Measurements from ENCODE around the gene OPCML.

The OPCML gene

GRCh38 chr11:133224271-133224670, 308.0 kb downstream of the OPCML start:
- FAIRE-seq, result no peak

GRCh38 chr11:133222425-133223330, 309.6 kb downstream of the OPCML start:
- FAIRE-seq, result no peak

- FAIRE-seq, result no peak
These were observed 312.8 kb downstream of the OPCML start for GRCh38 chr11:133219543-133219942.

GRCh38 chr11:133216813-133217212, 315.5 kb downstream of the OPCML start:
- FAIRE-seq, result no peak

- no peak for FAIRE-seq
These were observed 316.6 kb downstream of the OPCML start for GRCh38 chr11:133215596-133216230.

- FAIRE-seq, result no peak
These were observed 317.7 kb downstream of the OPCML start for GRCh38 chr11:133214646-133215045.

GRCh38 chr11:133212201-133212600, 320.1 kb downstream of the OPCML start:
- FAIRE-seq, result no peak

GRCh38 chr11:133207995-133208394, 324.3 kb downstream of the OPCML start:
- no peak for FAIRE-seq

- no peak for FAIRE-seq
These were observed 325.8 kb downstream of the OPCML start for GRCh38 chr11:133206313-133207005.

- FAIRE-seq, result no peak
These were observed 328.1 kb downstream of the OPCML start for GRCh38 chr11:133204158-133204557.

- no peak for FAIRE-seq
These were observed 329.5 kb downstream of the OPCML start for GRCh38 chr11:133202816-133203215.

- FAIRE-seq, result no peak
These were observed 333.9 kb downstream of the OPCML start for GRCh38 chr11:133198438-133198837.

GRCh38 chr11:133197425-133197824, 334.9 kb downstream of the OPCML start:
- FAIRE-seq, result no peak

- no peak for FAIRE-seq
These were observed 340.4 kb downstream of the OPCML start for GRCh38 chr11:133191931-133192330.

- FAIRE-seq, result no peak
These were observed 350.6 kb downstream of the OPCML start for GRCh38 chr11:133181667-133182066.

- FAIRE-seq, result no peak
These were observed 351.2 kb downstream of the OPCML start for GRCh38 chr11:133181066-133181465.

GRCh38 chr11:133180201-133180600, 352.1 kb downstream of the OPCML start:
- no peak for FAIRE-seq

- FAIRE-seq, result no peak
These were observed 355.6 kb downstream of the OPCML start for GRCh38 chr11:133176748-133177147.

GRCh38 chr11:133175103-133175502, 357.2 kb downstream of the OPCML start:
- FAIRE-seq, result no peak

GRCh38 chr11:133173810-133174412, 358.4 kb downstream of the OPCML start:
- no peak for FAIRE-seq

- FAIRE-seq, result no peak
These were observed 360.0 kb downstream of the OPCML start for GRCh38 chr11:133172349-133172748.

GRCh38 chr11:133171374-133171773, 360.9 kb downstream of the OPCML start:
- no peak for FAIRE-seq

GRCh38 chr11:133168016-133168415, 364.3 kb downstream of the OPCML start:
- no peak for FAIRE-seq
